C4-2B (cell line): ENCODE data around the gene KTN1.

ENCODE experiments used
- H3K27ac ChIP-seq: fragments of 450-650 bp; 2 replicates; pipeline ENCODE4 v1.5.1; 2017
- ZFX ChIP-seq: fragments of 450-650 bp; IDR thresholded peaks from 2 replicates; pipeline ENCODE4 v1.6.1; 2017
- TF ChIP-seq, protein P1 (sequence below): fragments of 450-650 bp; conservative IDR thresholded peaks from 2 replicates; pipeline ENCODE4 v1.5.1; 2017; ENCODE audit warnings: mild to moderate bottlenecking

The KTN1 gene

DNA sequence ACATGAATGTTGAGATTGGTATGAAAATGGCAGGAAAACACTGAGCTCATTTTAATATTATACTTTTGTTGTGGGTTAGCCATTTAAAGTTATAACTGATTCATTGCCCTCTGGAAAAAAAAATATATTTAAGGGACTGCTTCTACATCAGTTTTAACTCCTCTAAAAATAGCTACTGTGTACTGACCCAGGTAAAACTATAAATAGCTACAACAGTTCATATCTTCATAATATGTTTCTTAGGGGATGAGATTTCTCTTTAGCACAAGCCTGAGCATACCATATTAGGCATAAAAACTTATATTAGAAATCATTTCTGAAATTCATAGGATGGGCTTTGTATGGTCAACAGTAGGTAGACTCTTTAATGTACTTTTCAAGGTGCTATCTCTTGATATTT is 81.0 kb downstream of the KTN1 start:
- TF ChIP-seq, protein P1, sequence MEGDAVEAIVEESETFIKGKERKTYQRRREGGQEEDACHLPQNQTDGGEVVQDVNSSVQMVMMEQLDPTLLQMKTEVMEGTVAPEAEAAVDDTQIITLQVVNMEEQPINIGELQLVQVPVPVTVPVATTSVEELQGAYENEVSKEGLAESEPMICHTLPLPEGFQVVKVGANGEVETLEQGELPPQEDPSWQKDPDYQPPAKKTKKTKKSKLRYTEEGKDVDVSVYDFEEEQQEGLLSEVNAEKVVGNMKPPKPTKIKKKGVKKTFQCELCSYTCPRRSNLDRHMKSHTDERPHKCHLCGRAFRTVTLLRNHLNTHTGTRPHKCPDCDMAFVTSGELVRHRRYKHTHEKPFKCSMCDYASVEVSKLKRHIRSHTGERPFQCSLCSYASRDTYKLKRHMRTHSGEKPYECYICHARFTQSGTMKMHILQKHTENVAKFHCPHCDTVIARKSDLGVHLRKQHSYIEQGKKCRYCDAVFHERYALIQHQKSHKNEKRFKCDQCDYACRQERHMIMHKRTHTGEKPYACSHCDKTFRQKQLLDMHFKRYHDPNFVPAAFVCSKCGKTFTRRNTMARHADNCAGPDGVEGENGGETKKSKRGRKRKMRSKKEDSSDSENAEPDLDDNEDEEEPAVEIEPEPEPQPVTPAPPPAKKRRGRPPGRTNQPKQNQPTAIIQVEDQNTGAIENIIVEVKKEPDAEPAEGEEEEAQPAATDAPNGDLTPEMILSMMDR, result no peak
- TF ChIP-seq ZFX, result no peak
- H3K27ac ChIP-seq, result no peak overlapping the region

DNA sequence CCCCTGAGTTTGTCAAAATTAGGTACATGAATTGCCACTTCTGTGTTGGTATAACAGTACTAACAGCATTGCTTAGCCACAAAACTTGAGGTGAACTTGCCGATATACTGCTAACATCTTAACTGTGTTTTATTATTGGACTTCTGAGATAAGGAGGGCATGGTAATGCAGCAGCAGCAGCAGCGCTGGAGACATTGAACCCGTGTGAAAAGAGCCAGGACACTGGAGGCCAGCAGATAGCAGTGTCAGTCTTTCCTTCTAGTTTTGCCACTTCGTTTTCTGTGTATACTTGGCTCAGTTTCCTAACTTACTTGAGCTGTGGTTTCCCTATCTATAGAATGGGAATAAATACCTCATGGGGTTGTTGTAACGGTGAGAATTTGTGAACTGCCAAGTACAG is 82.7 kb downstream of the KTN1 start:
- no peak for TF ChIP-seq ZFX
- TF ChIP-seq, protein P1, result no peak
- H3K27ac ChIP-seq, result no peak overlapping the region

DNA sequence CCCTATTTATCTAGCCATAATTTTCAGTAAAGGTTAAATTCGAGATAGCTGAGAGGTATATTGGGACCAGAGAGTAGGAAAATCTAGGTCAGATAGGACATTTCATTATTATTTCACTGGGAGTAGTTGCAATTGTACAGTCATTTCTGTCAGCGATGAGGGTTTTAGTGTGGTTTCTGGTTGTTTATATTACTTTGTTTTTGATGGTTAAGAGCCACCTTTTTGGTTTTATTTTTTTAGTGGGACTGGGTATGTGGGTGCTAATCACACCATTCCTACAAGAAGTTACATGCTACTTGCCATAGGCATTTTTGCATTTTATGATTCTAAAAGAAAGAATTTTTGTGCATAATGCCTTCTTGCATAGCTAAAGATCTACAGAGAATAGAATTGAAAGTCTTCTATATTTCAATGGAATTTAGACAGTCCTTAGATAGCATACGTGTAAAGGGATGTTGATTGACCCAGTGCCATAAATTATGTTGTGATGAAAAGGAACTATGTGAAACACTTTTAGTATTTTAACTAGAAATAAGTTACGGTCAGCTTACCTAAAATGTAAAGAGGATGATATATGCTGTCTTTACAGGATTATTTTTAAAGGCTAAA is 85.2 kb downstream of the KTN1 start:
- TF ChIP-seq, protein P1, result no peak
- no peak for TF ChIP-seq ZFX

DNA sequence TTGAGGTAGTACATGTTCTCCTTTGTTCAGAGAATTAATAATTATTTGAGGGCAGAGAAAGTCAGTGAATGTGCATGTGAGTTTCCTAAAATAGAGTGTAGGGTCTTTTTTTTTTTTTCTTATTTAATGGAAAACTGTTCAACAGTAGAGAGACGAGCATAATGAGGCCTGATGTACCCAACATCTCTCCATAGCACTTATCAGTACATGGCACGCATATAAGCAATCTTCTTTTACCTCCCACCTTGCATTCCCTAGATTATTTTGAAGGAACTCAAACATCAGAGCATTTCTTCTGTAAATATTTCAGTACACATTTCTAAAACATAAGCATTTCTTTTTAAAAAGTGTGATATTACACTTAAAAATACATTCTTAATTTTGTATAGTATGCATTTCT is 87.8 kb downstream of the KTN1 start:
- no peak overlapping the region for H3K27ac ChIP-seq
- TF ChIP-seq ZFX, result no peak
- TF ChIP-seq, protein P1, result no peak

More for the DNA sequence above, 85.2 kb downstream of the KTN1 start:
- no peak overlapping the region for H3K27ac ChIP-seq

DNA sequence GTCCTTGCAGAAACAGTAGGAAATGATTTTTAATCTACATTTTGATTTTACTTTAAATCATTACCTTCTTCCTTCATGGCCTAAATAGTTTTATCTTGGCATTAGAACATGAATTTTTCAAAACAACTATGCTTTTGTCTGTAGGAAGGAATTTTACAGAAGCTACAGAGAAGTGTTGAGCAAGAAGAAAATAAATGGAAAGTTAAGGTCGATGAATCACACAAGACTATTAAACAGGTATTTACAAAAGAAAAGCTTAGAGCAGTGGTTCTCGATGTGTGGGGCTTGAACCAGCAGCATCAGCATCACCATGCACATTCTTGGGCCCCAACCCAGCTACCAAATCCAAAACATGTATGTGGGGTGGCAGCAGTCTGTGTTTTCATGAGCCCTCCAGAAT is 91.6 kb downstream of the KTN1 start:
- H3K27ac ChIP-seq, result no peak overlapping the region
- TF ChIP-seq, protein P1, result no peak
- no peak for TF ChIP-seq ZFX

DNA sequence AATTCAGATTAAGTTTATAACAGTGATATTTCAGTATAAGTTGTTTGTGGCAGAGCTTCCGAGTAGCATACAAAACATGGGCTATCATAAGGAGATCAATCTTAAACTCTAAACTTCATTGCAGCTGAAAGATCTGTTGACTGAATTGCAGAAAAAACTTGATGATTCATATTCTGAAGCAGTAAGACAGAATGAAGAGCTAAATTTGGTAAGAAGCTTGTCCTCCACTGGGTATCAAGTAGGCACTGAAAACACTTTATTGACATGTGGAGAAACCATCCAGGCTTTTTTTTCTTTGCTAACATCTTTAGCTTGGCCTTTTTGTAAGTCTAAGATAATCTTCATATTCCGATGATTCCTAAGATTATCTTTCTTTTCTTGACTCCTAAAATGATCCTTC is 93.0 kb downstream of the KTN1 start:
- no peak overlapping the region for H3K27ac ChIP-seq
- TF ChIP-seq, protein P1, result no peak
- no peak for TF ChIP-seq ZFX

DNA sequence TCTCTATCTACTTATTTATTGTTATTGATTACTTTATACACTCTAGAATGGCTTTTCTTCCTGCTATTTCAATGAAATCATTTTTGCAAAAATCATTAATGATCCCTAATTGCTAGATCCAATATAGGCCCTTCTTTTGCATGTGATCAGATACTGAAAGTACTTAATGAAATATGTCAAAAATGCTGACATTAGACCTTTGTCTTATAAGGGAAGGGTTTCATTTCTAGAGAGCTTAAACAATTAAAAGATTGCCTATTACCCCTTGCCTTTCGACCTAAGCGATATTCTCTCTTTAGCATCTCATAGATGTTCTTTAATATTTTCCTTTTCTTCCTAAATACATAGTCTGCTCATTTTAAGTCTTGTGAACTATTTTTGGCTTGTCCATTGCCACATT is 101.1 kb downstream of the KTN1 start:
- TF ChIP-seq, protein P1, result no peak
- no peak for TF ChIP-seq ZFX

More for the DNA sequence above, 101.1 kb downstream of the KTN1 start:
- no peak overlapping the region for H3K27ac ChIP-seq
